Measurements from ENCODE around the gene KLB. TPM values are rescaled to one million over a fixed set of nuclear protein-coding genes. Genes with fewer than 3 reads are reported as not detected.

The KLB gene
- total and polyA plus RNA-seq, 4 donors, result 13.5 to 31.0 (median 22.8) TPM

GRCh38 chr4:39383690-39384089, 23.0 kb upstream of the KLB start:
- Histone ChIP-seq H3K4me1 (ENCODE audit: control insufficient read depth in 4 of 4, insufficient read depth in 4 of 4, low read length in 3 of 4) (no peaks in the 10 kb centered on the region), H3K27me3 (ENCODE audit: control insufficient read depth in 4 of 4, insufficient read depth in 4 of 4, low read length in 3 of 4) (no peaks in the 10 kb centered on the region), H3K9ac (ENCODE audit: low read depth in 1 of 2, low read length in 2 of 2) (no peak overlapping the region), H3K27ac (ENCODE audit: low read depth in 1 of 2, low read length in 2 of 2) (no peak overlapping the region), H3K4me3 (ENCODE audit: low read depth in 1 of 3, low read length in 3 of 3) (no peak overlapping the region), H3K36me3 (ENCODE audit: control insufficient read depth in 4 of 4, insufficient read depth in 3 of 4, low read depth in 1 of 4, low read length in 3 of 4) (no peaks in the 10 kb centered on the region), H3K9me3 (ENCODE audit: control insufficient read depth in 4 of 4, low read length in 3 of 4) (no peaks in the 10 kb centered on the region)
- 92% methylated on average over 1 of the region's 1 CpG for WGBS
- DNase-seq (ENCODE audit: low spot score), result no peak
- TF ChIP-seq MAX (IDR thresholded peaks at IDR 0.05), result no peak
- TF ChIP-seq RAD21 (IDR thresholded peaks at IDR 0.05), result peak in 1 of 2 donors; percentile 52

- H3K9ac ChIP-seq (ENCODE audit: low read depth in 1 of 2, low read length in 2 of 2), result no peak overlapping the region
- no peak for DNase-seq (ENCODE audit: low spot score)
- no peaks in the 10 kb centered on the region for H3K9me3 ChIP-seq (ENCODE audit: control insufficient read depth in 4 of 4, low read length in 3 of 4)
- H3K4me1 ChIP-seq (ENCODE audit: control insufficient read depth in 4 of 4, insufficient read depth in 4 of 4, low read length in 3 of 4), result no peaks in the 10 kb centered on the region
- no peak overlapping the region for H3K4me3 ChIP-seq (ENCODE audit: low read depth in 1 of 3, low read length in 3 of 3)
- no peak overlapping the region for H3K27ac ChIP-seq (ENCODE audit: low read depth in 1 of 2, low read length in 2 of 2)
- H3K36me3 ChIP-seq (ENCODE audit: control insufficient read depth in 4 of 4, insufficient read depth in 3 of 4, low read depth in 1 of 4, low read length in 3 of 4), result no peaks in the 10 kb centered on the region
- TF ChIP-seq REST (IDR thresholded peaks at IDR 0.05) (no peak), ATF3 (IDR thresholded peaks at IDR 0.05) (no peak), RAD21 (IDR thresholded peaks at IDR 0.05) (no peak), EGR1 (IDR thresholded peaks at IDR 0.05; ENCODE audit: low read depth in 2 of 2) (no peak), SP1 (IDR thresholded peaks at IDR 0.05) (no peak), NR2F2 (IDR thresholded peaks at IDR 0.05) (no peak), TAF1 (conservative IDR thresholded peaks at IDR 0.05) (no peak), FOXA2 (IDR thresholded peaks at IDR 0.05) (no peak), GABPA (IDR thresholded peaks at IDR 0.05 in 1 of 2, conservative IDR thresholded peaks at IDR 0.05 in 1 of 2) (no peak), RXRA (IDR thresholded peaks at IDR 0.05) (no peak), ZBTB33 (IDR thresholded peaks at IDR 0.05) (no peak), JUND (IDR thresholded peaks at IDR 0.05) (no peak), FOXA1 (IDR thresholded peaks at IDR 0.05) (no peak), HNF4G (IDR thresholded peaks at IDR 0.05) (no peak), MAX (IDR thresholded peaks at IDR 0.05) (no peak), HNF4A (conservative IDR thresholded peaks at IDR 0.05) (no peak), YY1 (IDR thresholded peaks at IDR 0.05) (no peak), CTCF (IDR thresholded peaks at IDR 0.05; ENCODE audit: low read depth, low read length, missing input control) (no peak)
- WGBS, result 96% methylated on average over 11 of the region's 11 CpGs
- H3K27me3 ChIP-seq (ENCODE audit: control insufficient read depth in 4 of 4, insufficient read depth in 4 of 4, low read length in 3 of 4), result no peaks in the 10 kb centered on the region
Measured at GRCh38 chr4:39384563-39384962, 22.2 kb upstream of the KLB start.
